GM19035 (cell line): ENCODE measurements around the gene AMIGO1.
A peak's percentile ranks its signal among the peaks of the same experiment; 100 is the strongest.

Source experiments
- ATAC-seq: cut with Tn5 transposase; IDR thresholded peaks from one replicate; pipeline ENCODE4 v1.9.1; 2021; ENCODE audit not compliant: unreplicated experiment

The AMIGO1 gene

GRCh38 chr1:109534307-109534858, 24.9 kb upstream of the AMIGO1 start:
- no peak for ATAC-seq

GRCh38 chr1:109532365-109533136, 23.0 kb upstream of the AMIGO1 start:
- peak; percentile 77 for ATAC-seq

- ATAC-seq = no peak
Observed at GRCh38 chr1:109531826-109532364, 22.4 kb upstream of the AMIGO1 start.

- ATAC-seq = no peak
Observed at GRCh38 chr1:109531380-109531779, 21.9 kb upstream of the AMIGO1 start.

- no peak for ATAC-seq
Observed at GRCh38 chr1:109530457-109531087, 21.0 kb upstream of the AMIGO1 start.

- ATAC-seq = no peak
Observed at GRCh38 chr1:109529881-109530456, 20.4 kb upstream of the AMIGO1 start.

- ATAC-seq = no peak
Observed at GRCh38 chr1:109528712-109529111, 19.2 kb upstream of the AMIGO1 start.

GRCh38 chr1:109527846-109528695, 18.5 kb upstream of the AMIGO1 start:
- ATAC-seq = no peak

GRCh38 chr1:109527098-109527811, 17.7 kb upstream of the AMIGO1 start:
- peak; percentile 71 for ATAC-seq

GRCh38 chr1:109523706-109524105, 14.2 kb upstream of the AMIGO1 start:
- no peak for ATAC-seq

GRCh38 chr1:109522026-109522425, 12.5 kb upstream of the AMIGO1 start:
- ATAC-seq = no peak

GRCh38 chr1:109521002-109521951, 11.8 kb upstream of the AMIGO1 start:
- ATAC-seq = no peak

GRCh38 chr1:109517337-109517736, 7.8 kb upstream of the AMIGO1 start:
- no peak for ATAC-seq

- no peak for ATAC-seq
Observed at GRCh38 chr1:109516872-109517271, 7.3 kb upstream of the AMIGO1 start.

GRCh38 chr1:109514846-109515245, 5.3 kb upstream of the AMIGO1 start:
- ATAC-seq = no peak

GRCh38 chr1:109513110-109513710, 3.7 kb upstream of the AMIGO1 start:
- ATAC-seq = no peak

GRCh38 chr1:109508873-109509175, 703 bp downstream of the AMIGO1 start:
- no peak for ATAC-seq

- no peak for ATAC-seq
Observed at GRCh38 chr1:109508001-109508872, 1.3 kb downstream of the AMIGO1 start.
